Liver (tissue), 9 donors: ENCODE measurements around the gene HIF3A. TPM values are rescaled to one million over a fixed set of nuclear protein-coding genes. Genes with fewer than 3 reads are reported as not detected.

Source experiments
- DNase-seq: peaks from one replicate; pipeline ENCODE4 v3.0.0-alpha.2; 2017; ENCODE audit warnings: low spot score
- H3K27ac ChIP-seq, 2 donors: one replicate each; pipeline ENCODE4 v1.7.0; 2013; ENCODE audit warnings: inconsistent platforms in 2 of 2, low read length in 2 of 2, control low read depth in 1 of 2, low read depth in 1 of 2, mild to moderate bottlenecking in 1 of 2
- H3K27me3 ChIP-seq, 4 donors: one replicate each; pipeline versions ENCODE4 v1.6.1 to v1.7.0; 2013; ENCODE audit warnings: low read length in 3 of 4, inconsistent platforms in 1 of 4, mild to moderate bottlenecking in 1 of 4, moderate library complexity in 1 of 4; ENCODE audit not compliant: control insufficient read depth in 4 of 4, insufficient read depth in 4 of 4
- H3K36me3 ChIP-seq, 4 donors: one replicate each; pipeline versions ENCODE4 v1.6.1 to v1.7.0; 2013; ENCODE audit warnings: low read length in 3 of 4, mild to moderate bottlenecking in 3 of 4, low read depth in 1 of 4, moderate library complexity in 1 of 4; ENCODE audit not compliant: control insufficient read depth in 4 of 4, insufficient read depth in 3 of 4
- H3K4me1 ChIP-seq, 4 donors: one replicate each; pipeline versions ENCODE4 v1.6.1 to v1.7.0; 2013; ENCODE audit warnings: low read length in 3 of 4, mild to moderate bottlenecking in 3 of 4, moderate library complexity in 1 of 4; ENCODE audit not compliant: control insufficient read depth in 4 of 4, insufficient read depth in 4 of 4
- H3K4me3 ChIP-seq, 3 donors: one replicate each; pipeline versions ENCODE4 v1.6.1 to v1.7.0; 2013; ENCODE audit warnings: low read length in 3 of 3, control low read depth in 1 of 3, low read depth in 1 of 3, mild to moderate bottlenecking in 1 of 3
- H3K9ac ChIP-seq, 2 donors: one replicate each; pipeline ENCODE4 v1.7.0; 2013; ENCODE audit warnings: low read length in 2 of 2, mild to moderate bottlenecking in 2 of 2, moderate library complexity in 2 of 2, control low read depth in 1 of 2, low read depth in 1 of 2
- H3K9me3 ChIP-seq, 4 donors: one replicate each; pipeline versions ENCODE4 v1.6.1 to v1.7.0; 2013; ENCODE audit warnings: low read length in 3 of 4; ENCODE audit not compliant: control insufficient read depth in 4 of 4
- EGR1 ChIP-seq, 2 donors: IDR thresholded peaks; 2 replicates each; pipeline ENCODE4 v1.6.1; 2016 to 2018; ENCODE audit warnings: antibody characterized with exemption in 2 of 2, low read depth in 2 of 2
- FOXA2 ChIP-seq: IDR thresholded peaks from 2 replicates; pipeline ENCODE4 v1.6.1; 2016; ENCODE audit warnings: antibody characterized with exemption
- GABPA ChIP-seq, 2 donors: IDR thresholded peaks in 1 of 2; conservative IDR thresholded peaks in 1 of 2; 2 replicates each; pipeline ENCODE4 v1.6.1; 2016; ENCODE audit warnings: antibody characterized with exemption in 2 of 2, mild to moderate bottlenecking in 1 of 2, moderate library complexity in 1 of 2
- HNF4A ChIP-seq, 2 donors: conservative IDR thresholded peaks; 2 replicates each; pipeline ENCODE4 v1.6.1; 2016; ENCODE audit warnings: antibody characterized with exemption in 2 of 2, mild to moderate bottlenecking in 2 of 2
- JUND ChIP-seq, 2 donors: IDR thresholded peaks; 2 replicates each; pipeline ENCODE4 v1.6.1; 2016; ENCODE audit warnings: antibody characterized with exemption in 2 of 2
- RXRA ChIP-seq, 2 donors: IDR thresholded peaks; 2 replicates each; pipeline ENCODE4 v1.6.1; 2017 to 2018; ENCODE audit warnings: antibody characterized with exemption in 2 of 2, mild to moderate bottlenecking in 1 of 2
- SP1 ChIP-seq: IDR thresholded peaks from 2 replicates; pipeline ENCODE4 v1.6.1; 2018; ENCODE audit warnings: antibody characterized with exemption, mild to moderate bottlenecking
- TAF1 ChIP-seq: conservative IDR thresholded peaks from 2 replicates; pipeline ENCODE4 v1.6.1; 2016; ENCODE audit warnings: antibody characterized with exemption, mild to moderate bottlenecking
- YY1 ChIP-seq: IDR thresholded peaks from 2 replicates; pipeline ENCODE4 v1.6.1; 2016; ENCODE audit warnings: antibody characterized with exemption, mild to moderate bottlenecking
- WGBS: extraction: QIAGEN DNeasy Blood & Tissue Kit; methylation state at CpG from one replicate; pipeline ENCODE4 v1.1.7; 2013; 5-methylcytosine and 5-hydroxymethylcytosine counted together
- polyA plus RNA-seq, 2 donors: library from polyadenylated mRNA; stranded (reverse) in 1 of 2; unstranded in 1 of 2; fragments of 200-250 nt in 1 of 2; fragments of >200 nt in 1 of 2; fragmentation: Nextera tagmentation in 1 of 2; extraction: Ambion mirVana in 1 of 2; gene quantifications; one replicate each; pipeline versions ENCODE4 v1.2.1 to v1.2.3, GENCODE V29; 2013 to 2015
- total RNA-seq, 2 donors: library from RNA; depleted of rRNA; stranded (reverse); fragments of >200 nt; gene quantifications; one replicate each; pipeline ENCODE4 v1.2.3, GENCODE V29; 2014
- TF ChIP-seq, protein P1 (sequence below): IDR thresholded peaks from 2 replicates; pipeline ENCODE4 v1.6.1; 2016; ENCODE audit warnings: antibody characterized with exemption
- TF ChIP-seq, protein P2 (sequence below): fragments of 150-350 bp; IDR thresholded peaks from 2 replicates; pipeline ENCODE4 v1.5.1; 2017; ENCODE audit warnings: improper control_type of control experiment, low read depth, low read length; ENCODE audit not compliant: missing input control
- TF ChIP-seq, protein P3 (sequence below): IDR thresholded peaks from 2 replicates; pipeline ENCODE4 v1.6.1; 2016; ENCODE audit warnings: antibody characterized with exemption
- TF ChIP-seq, protein P4 (sequence below): IDR thresholded peaks from 2 replicates; pipeline ENCODE4 v1.6.1; 2016; ENCODE audit warnings: antibody characterized with exemption, mild to moderate bottlenecking
- donor health status: healthy.
- donor health status: healthy.
- donor health status: healthy.
- donor health status: healthy.
- donor health status: healthy.

Gene HIF3A
- total and polyA plus RNA-seq, 4 donors = 2.2 to 20.5 (median 6.8) TPM

DNA sequence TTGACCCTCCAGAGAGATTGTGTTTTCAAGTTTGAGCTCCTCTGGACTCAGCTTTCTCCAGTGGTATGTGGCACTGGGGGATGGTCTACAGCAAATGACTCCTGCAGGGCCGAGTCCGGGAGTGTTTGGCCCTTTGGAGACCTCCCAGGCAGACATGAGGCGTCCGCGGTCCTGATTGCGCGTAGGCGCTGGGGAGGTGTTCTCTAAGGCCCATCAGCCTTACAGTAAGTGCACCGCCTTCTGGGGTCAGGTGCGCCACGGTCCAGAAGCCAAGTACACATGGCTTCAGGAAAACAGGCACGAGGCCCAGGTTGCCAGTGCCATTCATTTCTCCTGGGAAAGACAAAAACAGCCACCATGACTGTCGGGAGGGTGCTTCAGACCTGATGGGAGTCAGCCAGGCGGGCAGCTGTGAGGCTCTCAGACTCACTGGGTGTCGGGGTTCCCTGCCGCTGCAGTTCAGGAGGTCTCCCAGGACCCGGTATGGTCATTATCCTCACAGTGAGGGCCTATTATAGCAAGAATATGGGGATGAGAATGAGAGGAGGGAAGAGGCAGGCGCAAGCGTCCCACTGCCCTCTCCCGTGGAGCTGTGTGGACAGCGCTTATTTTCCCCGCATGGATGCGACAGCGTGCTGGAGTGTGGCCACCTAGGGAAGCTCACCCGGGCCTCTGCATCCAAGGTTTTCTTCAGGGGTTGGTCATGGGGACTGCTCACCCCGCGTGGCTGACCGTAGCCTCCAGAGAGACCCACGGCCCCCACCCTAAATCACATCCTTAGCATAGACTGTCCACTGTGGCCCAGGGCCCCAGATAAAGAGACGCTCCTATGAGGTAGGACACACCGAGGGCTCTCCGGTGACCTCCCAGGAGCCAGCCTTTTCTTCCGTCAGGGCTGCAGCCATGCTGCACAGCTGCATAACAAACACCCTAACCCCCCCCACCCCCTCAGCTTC lies 94.7 kb downstream of the HIF3A start:
- TF ChIP-seq HNF4A (conservative IDR thresholded peaks at IDR 0.05) = no peak
- TF ChIP-seq FOXA2 = no peak
- TF ChIP-seq TAF1 = no peak
- no peak for TF ChIP-seq GABPA (IDR thresholded peaks at IDR 0.05 in 1 of 2, conservative IDR thresholded peaks at IDR 0.05 in 1 of 2)
- TF ChIP-seq, protein P1, sequence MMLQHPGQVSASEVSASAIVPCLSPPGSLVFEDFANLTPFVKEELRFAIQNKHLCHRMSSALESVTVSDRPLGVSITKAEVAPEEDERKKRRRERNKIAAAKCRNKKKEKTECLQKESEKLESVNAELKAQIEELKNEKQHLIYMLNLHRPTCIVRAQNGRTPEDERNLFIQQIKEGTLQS = no peak
- Histone ChIP-seq H3K4me1 (no peaks in the 10 kb centered on the region), H3K9ac (no peak overlapping the region), H3K27me3 (no peaks in the 10 kb centered on the region), H3K4me3 (no peak overlapping the region), H3K27ac (no peak overlapping the region), H3K9me3 (no peaks in the 10 kb centered on the region), H3K36me3 (peaks cover 0 to 43% (median 19%) of the 10 kb centered on the region in 4 donors)
- WGBS = 94% methylated on average over 33 of the region's 33 CpGs
- no peak for DNase-seq

DNA sequence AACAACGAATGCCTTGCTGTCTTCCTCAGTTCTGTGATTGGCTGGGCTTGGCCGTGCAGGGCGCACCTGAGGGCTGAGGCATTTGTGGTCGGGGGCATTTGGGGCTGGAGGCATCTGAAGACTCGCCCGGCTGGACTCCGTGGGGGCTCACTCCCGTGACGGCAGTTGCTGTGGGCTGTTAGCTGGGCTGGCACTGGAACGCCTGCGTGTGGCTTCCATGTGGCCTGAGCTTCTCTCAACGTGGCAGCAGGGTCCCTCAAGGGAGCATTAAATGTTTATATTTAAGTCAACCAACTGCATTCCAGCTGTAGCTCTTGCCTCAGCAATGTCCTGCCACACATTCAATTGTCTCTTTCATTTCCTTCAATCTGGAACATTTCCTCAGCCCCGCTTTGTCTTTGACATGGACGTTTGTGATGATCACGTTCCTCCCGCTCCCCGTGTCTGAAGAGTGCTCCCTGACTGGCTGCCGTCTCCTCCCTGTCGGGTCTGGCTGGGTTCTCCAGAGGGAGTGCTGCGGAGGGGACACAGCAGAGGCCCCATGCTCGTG lies 95.5 kb downstream of the HIF3A start:
- Histone ChIP-seq H3K27ac (no peak overlapping the region), H3K4me1 (no peaks in the 10 kb centered on the region), H3K4me3 (no peak overlapping the region), H3K27me3 (no peaks in the 10 kb centered on the region), H3K9ac (no peak overlapping the region), H3K36me3 (peaks cover 0 to 37% (median 15%) of the 10 kb centered on the region in 4 donors), H3K9me3 (no peaks in the 10 kb centered on the region)
- 81% methylated on average over 21 of the region's 21 CpGs for WGBS
- TF ChIP-seq EGR1 (IDR thresholded peaks at IDR 0.05; ENCODE audit: low read depth in 2 of 2) = no peak
- no peak for TF ChIP-seq JUND (IDR thresholded peaks at IDR 0.05)
- TF ChIP-seq, protein P1 = no peak
- no peak for TF ChIP-seq SP1
- no peak for TF ChIP-seq RXRA (IDR thresholded peaks at IDR 0.05)
- no peak for TF ChIP-seq TAF1
- TF ChIP-seq, protein P2, sequence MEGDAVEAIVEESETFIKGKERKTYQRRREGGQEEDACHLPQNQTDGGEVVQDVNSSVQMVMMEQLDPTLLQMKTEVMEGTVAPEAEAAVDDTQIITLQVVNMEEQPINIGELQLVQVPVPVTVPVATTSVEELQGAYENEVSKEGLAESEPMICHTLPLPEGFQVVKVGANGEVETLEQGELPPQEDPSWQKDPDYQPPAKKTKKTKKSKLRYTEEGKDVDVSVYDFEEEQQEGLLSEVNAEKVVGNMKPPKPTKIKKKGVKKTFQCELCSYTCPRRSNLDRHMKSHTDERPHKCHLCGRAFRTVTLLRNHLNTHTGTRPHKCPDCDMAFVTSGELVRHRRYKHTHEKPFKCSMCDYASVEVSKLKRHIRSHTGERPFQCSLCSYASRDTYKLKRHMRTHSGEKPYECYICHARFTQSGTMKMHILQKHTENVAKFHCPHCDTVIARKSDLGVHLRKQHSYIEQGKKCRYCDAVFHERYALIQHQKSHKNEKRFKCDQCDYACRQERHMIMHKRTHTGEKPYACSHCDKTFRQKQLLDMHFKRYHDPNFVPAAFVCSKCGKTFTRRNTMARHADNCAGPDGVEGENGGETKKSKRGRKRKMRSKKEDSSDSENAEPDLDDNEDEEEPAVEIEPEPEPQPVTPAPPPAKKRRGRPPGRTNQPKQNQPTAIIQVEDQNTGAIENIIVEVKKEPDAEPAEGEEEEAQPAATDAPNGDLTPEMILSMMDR = no peak
- TF ChIP-seq, protein P3, sequence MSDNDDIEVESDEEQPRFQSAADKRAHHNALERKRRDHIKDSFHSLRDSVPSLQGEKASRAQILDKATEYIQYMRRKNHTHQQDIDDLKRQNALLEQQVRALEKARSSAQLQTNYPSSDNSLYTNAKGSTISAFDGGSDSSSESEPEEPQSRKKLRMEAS = no peak
- TF ChIP-seq YY1 = no peak
- TF ChIP-seq, protein P4, sequence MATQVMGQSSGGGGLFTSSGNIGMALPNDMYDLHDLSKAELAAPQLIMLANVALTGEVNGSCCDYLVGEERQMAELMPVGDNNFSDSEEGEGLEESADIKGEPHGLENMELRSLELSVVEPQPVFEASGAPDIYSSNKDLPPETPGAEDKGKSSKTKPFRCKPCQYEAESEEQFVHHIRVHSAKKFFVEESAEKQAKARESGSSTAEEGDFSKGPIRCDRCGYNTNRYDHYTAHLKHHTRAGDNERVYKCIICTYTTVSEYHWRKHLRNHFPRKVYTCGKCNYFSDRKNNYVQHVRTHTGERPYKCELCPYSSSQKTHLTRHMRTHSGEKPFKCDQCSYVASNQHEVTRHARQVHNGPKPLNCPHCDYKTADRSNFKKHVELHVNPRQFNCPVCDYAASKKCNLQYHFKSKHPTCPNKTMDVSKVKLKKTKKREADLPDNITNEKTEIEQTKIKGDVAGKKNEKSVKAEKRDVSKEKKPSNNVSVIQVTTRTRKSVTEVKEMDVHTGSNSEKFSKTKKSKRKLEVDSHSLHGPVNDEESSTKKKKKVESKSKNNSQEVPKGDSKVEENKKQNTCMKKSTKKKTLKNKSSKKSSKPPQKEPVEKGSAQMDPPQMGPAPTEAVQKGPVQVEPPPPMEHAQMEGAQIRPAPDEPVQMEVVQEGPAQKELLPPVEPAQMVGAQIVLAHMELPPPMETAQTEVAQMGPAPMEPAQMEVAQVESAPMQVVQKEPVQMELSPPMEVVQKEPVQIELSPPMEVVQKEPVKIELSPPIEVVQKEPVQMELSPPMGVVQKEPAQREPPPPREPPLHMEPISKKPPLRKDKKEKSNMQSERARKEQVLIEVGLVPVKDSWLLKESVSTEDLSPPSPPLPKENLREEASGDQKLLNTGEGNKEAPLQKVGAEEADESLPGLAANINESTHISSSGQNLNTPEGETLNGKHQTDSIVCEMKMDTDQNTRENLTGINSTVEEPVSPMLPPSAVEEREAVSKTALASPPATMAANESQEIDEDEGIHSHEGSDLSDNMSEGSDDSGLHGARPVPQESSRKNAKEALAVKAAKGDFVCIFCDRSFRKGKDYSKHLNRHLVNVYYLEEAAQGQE = no peak
- DNase-seq = no peak
